ENCODE measurements around the gene MRPL14.

The MRPL14 gene

DNA sequence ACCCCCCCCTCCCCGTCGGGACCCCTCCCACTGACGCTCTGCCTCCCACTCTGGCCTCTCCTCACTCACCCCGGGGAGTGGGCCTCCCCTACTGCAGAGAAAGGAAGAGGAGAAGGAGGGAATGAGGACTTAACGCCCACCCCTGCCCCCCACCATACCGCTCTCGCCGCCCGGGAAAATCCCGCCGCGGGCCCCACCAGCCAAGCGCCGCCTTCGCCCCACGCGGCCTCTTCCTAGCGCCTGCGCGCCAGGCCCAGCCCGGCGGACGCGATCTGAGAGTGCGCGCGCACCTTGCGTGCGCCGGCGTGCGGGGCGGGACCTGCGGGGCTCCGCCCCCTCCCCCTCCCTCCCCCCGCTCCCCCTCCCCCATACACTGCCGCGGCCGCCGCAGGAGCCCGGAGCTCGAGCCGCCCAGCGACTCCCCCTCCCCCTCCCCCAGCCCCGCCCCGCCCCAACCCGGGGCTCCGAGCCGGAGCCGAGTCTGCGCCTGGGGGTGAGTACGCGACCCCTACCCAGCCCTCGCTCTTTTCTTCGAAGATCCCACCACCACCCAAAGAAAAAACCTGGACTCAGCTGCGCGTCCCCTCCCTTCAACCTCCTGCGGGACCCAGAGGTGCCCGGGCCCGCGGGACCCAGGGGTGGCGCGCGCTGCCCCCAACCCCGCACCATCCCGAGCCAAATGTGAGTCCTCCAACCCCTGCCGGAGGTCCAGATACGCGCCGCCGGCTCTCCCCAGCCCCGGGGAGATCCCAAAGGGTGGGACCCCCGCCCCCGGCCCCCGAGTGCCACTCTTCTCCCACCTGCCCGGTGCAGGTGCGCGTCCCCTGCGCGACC, at the start of gene MRPL14, which contains the start of gene TMEM63B:
Gene MRPL14 (minus strand): TSS at position 267 of the 834 bp plus-strand sequence. CDS start 10,841 bp downstream, outside the sequence.
Gene TMEM63B (plus strand): TSS at position 369 of the 834 bp plus-strand sequence. CDS start 7,031 bp downstream, outside the sequence.
- DNase-seq: peak; percentile 92

DNA sequence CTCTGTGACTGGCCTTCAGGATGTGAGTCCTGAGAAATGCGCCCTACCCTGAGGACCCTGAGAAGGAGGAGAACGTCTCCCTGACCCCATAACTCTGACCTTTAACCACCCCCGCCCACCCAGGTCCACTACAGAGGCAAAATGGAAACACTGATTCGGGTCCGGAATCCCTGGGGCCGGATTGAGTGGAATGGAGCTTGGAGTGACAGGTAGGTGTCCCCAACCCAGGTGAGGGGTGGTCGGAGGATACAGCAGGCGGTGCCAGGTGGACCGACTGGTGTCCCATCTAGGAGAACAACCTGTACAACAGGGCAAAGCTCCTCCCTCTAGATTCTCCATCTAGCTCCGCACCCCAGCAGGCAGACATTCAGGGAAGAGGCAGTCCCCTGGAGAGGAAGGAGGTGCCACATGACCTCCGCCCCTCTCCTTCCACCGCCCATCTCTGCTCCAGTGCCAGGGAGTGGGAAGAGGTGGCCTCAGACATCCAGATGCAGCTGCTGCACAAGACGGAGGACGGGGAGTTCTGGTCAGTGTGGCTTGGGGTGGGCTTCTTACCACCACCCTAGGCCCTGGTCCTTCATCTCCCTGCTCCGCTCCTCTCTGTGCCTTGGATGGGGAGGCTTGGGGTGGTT, 49.0 kb upstream of the MRPL14 start:
- DNase-seq: no peak

GRCh38 chr6:44172731-44173500, 45.7 kb upstream of the MRPL14 start:
- peak; percentile 75 to 77 for DNase-seq

GRCh38 chr6:44171899-44172546, 44.8 kb upstream of the MRPL14 start:
- DNase-seq: no peak

DNA sequence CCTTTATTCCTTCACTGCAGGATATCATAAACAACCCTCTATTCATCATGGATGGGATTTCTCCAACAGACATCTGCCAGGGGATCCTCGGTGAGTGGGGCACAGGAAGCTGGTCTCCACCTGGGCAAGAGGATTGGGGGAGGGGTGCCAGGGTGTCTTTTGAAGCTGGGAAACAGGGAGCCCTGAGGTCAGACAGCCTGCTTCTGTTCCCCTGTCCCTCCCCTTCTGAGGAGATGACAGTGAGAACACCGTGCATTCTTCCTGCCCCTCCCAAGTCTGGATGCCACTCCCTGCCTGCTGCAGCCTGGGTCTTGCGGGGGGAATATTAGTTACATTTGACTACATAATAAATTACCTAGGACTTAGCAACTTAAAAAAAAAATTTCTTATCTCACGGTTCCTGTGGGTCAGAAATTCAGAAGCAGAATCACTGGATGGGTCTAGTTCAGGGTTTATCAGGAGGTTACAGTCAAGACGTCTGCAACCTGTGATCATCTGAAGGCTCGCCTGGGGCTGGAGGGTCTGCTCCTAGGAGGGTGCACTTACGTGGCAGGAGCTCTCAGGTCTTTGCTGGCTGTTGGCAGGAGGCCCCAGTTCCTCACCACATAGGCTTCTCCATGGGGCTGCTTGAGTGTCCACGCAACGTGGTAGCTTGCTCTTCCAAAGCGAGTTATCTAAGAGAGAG, 42.8 kb upstream of the MRPL14 start:
- no peak for DNase-seq

GRCh38 chr6:44169154-44169553, 41.9 kb upstream of the MRPL14 start:
- no peak for DNase-seq

DNA sequence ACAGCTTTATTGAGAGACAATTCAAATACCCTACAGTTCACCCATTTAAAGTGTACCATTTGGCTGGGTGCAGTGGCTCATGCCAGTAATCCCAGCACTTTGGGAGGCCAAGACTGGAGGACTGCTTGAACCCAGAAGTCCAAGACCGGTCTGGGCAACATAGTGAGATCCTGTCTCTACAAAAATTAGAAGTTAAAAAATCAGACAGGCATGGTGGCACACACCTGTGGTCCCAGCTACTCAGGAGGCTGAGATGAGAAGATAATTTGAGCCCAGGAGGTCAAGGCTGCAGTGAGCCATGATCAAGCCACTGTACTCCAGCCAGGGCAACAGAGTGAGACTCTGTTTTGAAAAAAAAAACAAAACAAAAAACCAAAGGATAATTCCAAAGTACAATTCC, 40.3 kb upstream of the MRPL14 start:
- no peak for DNase-seq

DNA sequence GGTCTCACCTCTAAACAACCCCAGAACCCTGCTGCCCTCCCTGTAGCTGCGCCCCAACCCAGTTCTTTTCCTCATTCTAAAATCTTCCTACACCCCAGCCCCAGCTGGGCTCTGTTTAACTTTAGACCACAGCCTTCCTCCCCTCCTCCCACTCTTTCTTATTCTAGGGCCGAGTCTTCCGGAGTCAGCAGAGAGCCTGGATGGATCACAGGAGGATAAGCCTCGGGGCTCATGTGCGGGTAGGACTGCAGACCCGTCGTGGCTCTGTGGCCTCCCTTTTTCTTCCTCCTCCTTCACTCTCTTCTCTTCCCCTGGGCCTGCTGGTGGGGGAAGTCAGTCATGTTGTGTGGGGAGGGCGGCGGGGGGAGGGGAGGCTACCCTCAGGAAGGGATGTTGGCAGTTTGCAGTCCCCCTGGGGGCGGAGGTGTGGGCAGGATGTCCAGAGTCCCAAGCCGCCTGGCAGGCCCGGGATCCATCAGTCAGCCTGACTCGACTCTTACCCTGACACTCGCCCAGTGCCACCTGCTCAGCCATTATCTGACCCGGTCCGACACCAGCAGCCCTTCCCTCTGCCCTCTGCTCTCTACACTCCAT, 39.4 kb upstream of the MRPL14 start:
- DNase-seq: no peak

- DNase-seq: no peak
Measured at GRCh38 chr6:44166116-44166515, 38.9 kb upstream of the MRPL14 start.

DNA sequence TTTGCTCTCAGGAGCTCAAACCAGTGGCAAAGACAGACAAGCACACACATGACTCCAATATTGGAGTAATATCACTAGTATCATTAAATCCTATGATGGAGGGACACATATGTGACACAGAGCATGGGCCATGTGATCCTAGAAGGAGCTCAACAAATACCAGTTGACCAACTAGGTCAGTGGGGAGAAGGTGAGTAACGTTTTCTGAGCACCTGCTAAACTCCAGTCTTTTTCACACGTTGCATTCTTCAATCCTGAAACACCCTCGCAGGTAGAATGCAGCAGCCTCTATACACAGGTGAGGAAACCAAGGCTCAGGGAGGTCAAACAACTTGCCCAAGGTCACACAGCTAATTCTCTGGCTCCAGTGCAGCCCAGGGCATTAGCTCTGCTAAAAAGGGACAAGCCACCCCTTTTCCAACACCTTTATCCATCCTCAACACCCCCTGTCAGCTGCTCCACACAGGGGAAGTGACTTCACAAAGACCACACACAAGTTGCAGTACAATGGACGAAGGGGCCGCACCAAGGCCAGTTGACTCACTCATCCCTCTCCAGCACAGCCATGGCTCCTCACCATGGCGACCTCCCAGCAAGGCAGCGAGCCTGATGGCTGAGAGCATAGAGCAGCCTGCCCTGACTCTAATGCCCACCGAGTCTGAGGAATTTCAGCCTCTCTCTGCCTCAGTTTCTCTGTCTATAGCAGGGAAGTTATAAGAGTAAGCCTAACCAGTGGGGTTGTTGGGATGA, 35.8 kb upstream of the MRPL14 start:
- no peak for DNase-seq

- no peak for DNase-seq
Measured at GRCh38 chr6:44161997-44162338, 34.7 kb upstream of the MRPL14 start.

GRCh38 chr6:44158770-44159228, 31.5 kb upstream of the MRPL14 start, which contains the start of gene CAPN11:
Gene CAPN11, plus strand, starts transcription at chr6:44158820. Its CDS starts 29 bp downstream, at chr6:44158849.
- no peak for DNase-seq

DNA sequence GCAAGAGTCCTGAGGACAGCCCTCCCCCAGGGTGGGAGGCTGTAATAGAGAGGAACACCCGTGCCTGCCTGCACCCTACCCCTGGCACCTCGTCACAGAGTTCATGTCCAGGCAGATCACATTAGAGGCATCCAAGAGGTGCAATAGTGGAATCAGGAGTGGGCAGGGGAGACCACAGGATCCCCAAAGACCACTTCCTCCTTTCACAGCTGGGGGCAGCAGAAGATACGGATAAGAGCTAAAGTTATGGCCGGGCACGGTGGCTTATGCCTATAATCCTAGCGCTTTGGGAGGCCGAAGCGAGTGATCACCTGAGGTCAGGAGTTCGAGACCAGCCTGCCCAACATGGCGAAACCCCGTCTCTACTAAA, 29.9 kb upstream of the MRPL14 start:
- no peak for DNase-seq

GRCh38 chr6:44156494-44157151, 29.4 kb upstream of the MRPL14 start:
- no peak for DNase-seq

DNA sequence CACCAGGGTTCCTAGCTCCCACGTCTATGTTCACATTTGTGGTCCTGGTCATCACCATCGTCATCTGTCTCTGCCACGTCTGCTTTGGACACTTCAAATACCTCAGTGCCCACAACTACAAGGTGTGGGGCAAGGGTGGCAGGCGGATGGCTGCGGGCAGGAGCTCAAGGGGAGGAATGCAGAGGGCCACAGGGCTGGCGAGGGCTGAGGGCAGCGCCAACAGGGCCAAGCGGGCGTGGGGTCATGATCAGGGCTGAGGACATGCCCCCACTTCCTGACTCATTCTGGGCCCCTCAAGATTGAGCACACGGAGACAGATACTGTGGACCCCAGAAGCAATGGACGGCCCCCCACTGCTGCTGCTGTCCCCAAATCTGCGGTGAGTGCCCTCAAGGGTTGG, 26.8 kb upstream of the MRPL14 start:
- DNase-seq: no peak

- DNase-seq: no peak
Measured at GRCh38 chr6:44152533-44152932, 25.3 kb upstream of the MRPL14 start.

DNA sequence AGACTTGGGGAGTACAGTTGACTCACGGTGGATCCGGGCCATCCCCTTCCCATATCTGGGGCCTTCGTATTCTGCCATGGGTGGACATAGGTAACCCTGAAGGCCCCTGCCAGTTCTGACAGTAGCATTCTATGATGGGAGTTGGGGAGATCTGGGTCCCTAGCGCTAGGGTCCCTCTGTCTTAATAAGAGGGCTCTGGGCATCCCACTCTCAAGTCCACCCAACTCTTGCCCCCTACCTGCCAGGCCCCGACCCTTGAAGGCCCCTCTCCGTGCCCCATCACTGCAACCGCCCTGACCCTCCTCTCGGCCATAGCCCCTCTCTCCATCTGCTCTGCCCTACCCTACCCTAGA, 24.8 kb upstream of the MRPL14 start:
- no peak for DNase-seq

DNA sequence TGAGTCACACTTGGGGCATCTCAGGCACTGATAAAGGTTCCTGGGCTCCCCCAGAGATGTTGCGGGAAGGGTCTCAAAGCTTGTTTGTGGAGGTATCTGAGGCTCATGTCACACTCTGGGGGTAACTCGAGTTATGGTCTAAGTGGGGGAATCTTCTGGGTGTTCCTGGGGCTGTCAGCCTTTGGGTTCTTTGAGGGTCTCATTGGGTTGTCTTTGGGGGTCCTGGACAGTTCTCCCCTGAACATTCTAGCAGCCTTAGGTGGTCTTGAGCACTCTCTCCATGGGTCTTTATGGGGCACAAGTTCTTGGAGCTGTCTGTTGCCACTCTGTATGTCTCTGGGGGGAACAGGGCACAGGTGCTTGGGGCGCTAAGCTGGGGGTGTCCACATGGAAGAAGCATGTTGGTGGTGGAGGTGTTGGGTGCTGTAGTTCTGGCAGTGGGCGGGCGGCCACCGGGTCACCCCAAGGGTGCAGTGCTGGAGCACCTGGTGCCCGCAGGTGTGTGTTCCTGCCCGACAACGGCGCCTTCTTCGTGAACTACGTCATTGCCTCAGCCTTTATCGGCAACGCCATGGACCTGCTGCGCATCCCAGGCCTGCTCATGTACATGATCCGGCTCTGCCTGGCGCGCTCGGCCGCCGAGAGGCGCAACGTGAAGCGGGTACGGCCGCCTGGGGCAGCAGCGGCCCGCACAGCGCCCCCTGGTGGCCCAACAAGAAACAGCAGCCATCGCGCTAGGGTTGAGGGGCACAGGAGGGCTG, 24.3 kb upstream of the MRPL14 start:
- peak; percentile 74 to 79 for DNase-seq

DNA sequence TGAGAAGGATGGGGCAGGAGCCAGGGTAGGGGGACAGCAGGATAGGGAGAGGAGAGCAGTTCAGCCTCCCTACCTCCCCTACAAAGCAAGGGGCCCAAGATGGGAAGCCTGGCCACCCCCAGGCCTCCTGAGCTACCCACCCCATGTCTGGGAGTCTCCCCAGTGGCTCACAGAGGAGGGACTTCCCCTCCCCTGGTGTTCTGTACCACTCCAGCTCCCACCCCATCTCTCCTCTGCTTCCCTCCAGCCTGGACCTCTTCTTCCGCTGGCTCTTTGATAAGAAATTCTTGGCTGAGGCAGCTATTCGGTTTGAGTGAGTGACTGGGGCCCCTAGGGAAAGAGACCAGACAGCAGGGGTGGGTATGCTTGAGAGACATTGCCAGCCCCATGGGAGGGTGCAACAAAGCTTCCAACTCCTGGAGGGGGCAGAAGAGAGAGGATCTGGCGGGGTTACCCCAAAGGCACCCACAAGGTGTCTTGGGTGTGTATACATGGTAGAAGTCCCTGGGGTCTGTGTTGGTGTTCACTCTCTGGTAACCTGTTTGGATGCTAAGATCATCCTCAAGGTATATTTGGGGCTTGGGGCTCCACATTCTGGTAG, 23.2 kb upstream of the MRPL14 start:
- DNase-seq: no peak

All from CD4-positive, alpha-beta T cell treated with Interleukin-1 beta for 1 hour (primary cell).